ENCODE data around the gene OTOP3.

OTOP3 gene

GRCh38 chr17:74941128-74941725 is 5.5 kb downstream of the OTOP3 start:
- no peak for DNase-seq (ENCODE audit: low read depth, low spot score)

GRCh38 chr17:74943808-74944522 is 8.3 kb downstream of the OTOP3 start:
- no peak for DNase-seq (ENCODE audit: low read depth, low spot score)

GRCh38 chr17:74945543-74945942 is 9.8 kb downstream of the OTOP3 start:
- no peak for DNase-seq (ENCODE audit: low read depth, low spot score)

- DNase-seq (ENCODE audit: low read depth, low spot score) = no peak
Measured at GRCh38 chr17:74946641-74947040, 10.9 kb downstream of the OTOP3 start.

GRCh38 chr17:74947041-74947754 is 11.5 kb downstream of the OTOP3 start:
- DNase-seq (ENCODE audit: low read depth, low spot score) = no peak

- DNase-seq (ENCODE audit: low read depth, low spot score) = no peak
Measured at GRCh38 chr17:74949455-74950115, 13.9 kb downstream of the OTOP3 start.

- DNase-seq (ENCODE audit: low read depth, low spot score) = no peak
Measured at GRCh38 chr17:74950207-74950606, 14.5 kb downstream of the OTOP3 start.

GRCh38 chr17:74951065-74951464 is 15.4 kb downstream of the OTOP3 start:
- DNase-seq (ENCODE audit: low read depth, low spot score) = no peak

- no peak for DNase-seq (ENCODE audit: low read depth, low spot score)
Measured at GRCh38 chr17:74951680-74952421, 16.2 kb downstream of the OTOP3 start.

- DNase-seq (ENCODE audit: low read depth, low spot score) = no peak
Measured at GRCh38 chr17:74952431-74953133, 16.9 kb downstream of the OTOP3 start.

GRCh38 chr17:74953134-74953687 is 17.5 kb downstream of the OTOP3 start:
- DNase-seq (ENCODE audit: low read depth, low spot score) = no peak

- DNase-seq (ENCODE audit: low read depth, low spot score) = no peak
Measured at GRCh38 chr17:74954115-74954514, 18.4 kb downstream of the OTOP3 start.

- no peak for DNase-seq (ENCODE audit: low read depth, low spot score)
Measured at GRCh38 chr17:74954665-74955421, 19.1 kb downstream of the OTOP3 start.

GRCh38 chr17:74956093-74956492 is 20.4 kb downstream of the OTOP3 start:
- no peak for DNase-seq (ENCODE audit: low read depth, low spot score)

GRCh38 chr17:74957935-74958740 is 22.4 kb downstream of the OTOP3 start:
- DNase-seq (ENCODE audit: low read depth, low spot score) = peak; percentile 15

GRCh38 chr17:74959826-74960515 is 24.3 kb downstream of the OTOP3 start:
- no peak for DNase-seq (ENCODE audit: low read depth, low spot score)

- DNase-seq (ENCODE audit: low read depth, low spot score) = no peak
Measured at GRCh38 chr17:74960570-74961342, 25.1 kb downstream of the OTOP3 start.

Data from smooth muscle cell of the brain vasculature (primary cell).